GM19395 (cell line): ENCODE results near the gene DLG4.

Experiments used
- ATAC-seq: cut with Tn5 transposase; IDR thresholded peaks from one replicate; pipeline ENCODE4 v1.9.1; 2021; ENCODE audit warnings: mild to moderate bottlenecking, moderate library complexity; ENCODE audit not compliant: unreplicated experiment

The DLG4 gene

DNA sequence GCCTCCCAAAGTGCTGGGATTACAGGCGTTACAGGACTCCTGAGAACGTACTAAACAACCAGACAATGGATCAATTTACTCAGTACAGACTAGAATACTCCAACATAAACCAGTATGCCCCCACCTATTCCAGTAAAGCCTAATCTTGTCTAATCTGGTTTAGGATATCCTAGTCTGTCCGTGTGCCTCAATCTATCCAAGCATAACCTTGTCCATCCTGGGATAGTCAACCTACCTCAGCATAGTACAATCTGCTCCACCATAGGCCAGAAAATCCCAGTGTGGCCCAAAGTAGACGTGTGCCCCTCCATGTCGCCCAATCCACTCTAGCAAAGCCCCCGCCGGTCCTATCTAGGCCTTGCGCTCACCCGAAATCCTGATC lies 14.1 kb upstream of the DLG4 start:
- ATAC-seq: no peak

DNA sequence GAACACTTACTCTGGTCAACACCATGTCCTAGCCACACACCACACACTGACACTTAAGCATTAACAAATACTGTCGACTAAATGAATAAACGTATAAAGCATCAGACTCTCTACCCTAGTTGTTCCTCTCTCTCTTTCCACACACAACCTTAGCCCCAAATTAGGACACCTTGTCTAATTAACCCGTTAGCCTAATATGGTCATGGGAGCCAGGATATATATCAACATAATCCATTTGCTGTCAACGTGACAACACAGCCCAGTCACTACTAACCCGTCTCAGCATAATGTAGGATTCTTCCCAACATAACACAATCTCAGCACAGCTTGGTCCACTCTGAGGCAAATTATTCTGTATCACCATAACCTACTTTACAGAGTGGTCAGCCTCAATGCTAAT lies 12.5 kb upstream of the DLG4 start:
- no peak for ATAC-seq

DNA sequence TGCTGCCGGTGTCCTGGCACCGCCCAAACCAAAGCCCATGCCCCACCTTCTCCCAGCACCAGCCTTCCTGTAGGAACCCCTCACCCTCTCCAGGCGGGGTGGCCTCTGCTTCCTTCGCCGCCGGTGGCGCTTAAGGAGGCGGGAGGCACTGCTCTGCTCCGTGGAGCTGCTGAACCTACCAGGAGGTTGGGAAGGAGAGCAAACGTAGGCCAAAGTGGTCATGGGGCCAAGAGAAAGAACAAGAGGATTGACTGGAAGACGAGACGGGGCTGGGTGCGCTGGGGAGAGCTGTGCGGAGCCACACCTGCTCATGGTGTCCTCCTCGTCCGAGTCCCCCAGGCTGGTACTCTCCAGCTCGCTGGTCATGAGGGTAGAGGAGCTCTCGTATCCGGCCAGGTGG lies 9.9 kb upstream of the DLG4 start:
- ATAC-seq: no peak

DNA sequence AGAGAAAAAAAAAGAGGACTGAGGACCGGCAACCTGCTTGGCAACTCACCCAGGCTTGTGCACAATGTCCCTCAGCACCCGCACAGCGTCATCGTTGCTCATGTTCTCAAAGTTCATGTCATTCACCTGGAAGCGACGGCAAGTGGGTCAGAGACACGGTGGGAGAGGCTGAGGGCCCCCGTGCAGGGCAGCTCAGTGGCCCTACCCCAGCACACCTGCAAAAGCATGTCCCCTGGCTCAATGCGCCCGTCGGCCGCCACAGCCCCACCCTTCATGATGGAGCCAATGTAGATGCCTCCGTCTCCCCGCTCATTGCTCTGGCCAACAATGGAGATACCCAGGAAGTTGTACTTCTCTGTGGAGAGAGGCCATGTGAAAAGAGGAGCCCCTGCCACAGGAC lies 9.3 kb upstream of the DLG4 start:
- ATAC-seq: no peak

DNA sequence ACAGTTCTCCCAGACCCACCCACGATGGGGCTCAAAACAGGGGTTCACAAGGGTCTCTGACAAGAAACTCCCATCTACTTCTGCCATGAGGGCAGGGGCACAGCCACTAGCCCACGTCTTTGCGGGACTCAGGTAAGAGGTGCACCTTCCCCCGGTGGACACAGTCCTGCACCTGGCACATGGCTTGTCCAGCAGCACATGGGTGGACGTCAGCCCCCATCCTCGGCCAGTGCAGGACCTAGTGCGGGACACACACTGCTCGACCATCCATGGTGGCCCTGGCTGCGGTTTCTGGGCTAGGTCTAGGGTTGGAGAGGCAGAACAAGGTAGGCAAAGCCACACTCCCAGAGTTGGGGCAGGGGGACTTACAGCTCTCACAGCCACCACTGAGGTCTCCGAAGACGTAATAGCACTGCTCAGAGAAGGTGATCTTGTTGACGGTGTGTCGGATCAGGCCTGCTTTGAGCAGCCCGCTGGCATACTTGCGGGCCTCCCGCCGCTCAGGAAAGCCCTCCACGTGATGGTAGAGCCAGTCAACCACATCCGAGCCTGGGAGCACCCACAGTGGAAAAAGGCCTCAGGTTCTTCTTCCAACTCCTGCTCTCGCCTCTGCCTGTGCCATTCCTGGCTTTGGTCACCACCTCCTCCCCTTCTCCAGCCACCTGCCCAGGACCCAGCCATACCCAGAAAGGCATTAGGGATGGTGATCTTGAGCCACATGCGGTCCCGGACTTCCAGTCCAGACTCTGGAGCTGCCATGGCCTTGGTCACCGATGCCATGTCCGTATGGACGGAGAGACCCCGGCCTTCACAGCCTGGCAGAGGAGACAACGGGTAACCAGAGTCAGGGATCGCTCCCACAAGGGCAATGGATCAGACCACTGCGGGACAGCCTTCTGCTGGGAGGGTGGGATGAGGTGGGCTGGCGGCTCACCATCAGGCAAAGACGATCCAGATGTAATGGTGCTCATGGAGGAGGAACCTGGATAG lies 7.4 kb upstream of the DLG4 start:
- ATAC-seq: no peak

DNA sequence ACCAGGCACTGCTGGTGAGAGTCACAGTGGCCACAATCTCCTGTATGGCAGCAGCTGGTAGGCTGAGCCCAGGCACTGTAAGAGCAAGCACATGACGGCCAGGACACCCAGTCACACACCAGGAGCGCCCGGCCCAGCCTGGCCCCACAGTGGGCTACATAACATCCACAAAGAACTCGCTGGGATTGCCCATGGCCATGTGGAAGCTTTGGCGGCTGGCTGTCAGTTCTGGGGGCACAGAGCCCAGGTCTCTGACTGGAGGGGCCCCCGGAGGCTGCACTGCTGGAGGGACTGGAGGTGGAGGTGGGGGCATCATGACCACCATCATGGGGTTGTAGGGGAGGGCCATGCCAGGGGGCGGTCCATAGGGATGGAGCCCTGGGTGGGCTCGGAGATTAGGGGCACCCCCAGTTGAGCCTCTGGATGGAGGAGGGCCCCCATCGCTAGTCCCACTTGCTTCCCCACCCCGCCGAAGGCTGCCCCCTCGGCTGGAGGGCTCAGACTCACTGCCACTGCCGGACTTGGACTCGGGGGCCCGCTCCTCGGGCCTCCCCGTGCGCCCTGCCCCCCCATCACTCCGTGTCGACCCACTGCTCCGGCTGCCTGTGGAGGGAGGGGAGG lies 6.2 kb upstream of the DLG4 start:
- ATAC-seq: no peak

DNA sequence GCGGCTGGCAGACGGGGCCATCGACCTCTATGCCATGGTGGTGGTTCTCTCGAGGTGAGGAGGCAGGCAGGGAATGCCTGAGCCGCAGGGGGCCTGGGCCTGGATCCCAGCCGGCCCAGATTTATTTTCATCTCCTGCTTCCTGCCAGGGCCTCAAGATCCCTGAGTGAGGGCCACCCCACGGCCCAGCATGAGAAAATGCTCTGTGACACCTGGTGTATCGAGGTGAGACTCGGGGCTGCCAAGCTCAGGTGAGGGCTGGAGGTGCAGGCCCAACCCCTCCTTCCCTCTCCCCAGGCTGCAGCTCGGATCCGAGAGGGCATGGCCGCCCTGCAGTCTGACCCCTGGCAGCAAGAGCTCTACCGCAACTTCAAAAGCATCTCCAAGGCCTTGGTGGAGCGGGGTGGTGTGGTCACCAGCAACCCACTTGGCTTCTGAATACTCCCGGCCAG lies 5.0 kb upstream of the DLG4 start:
- no peak for ATAC-seq

- no peak for ATAC-seq
These were observed 4.5 kb upstream of the DLG4 start for GRCh38 chr17:7224110-7224509.

DNA sequence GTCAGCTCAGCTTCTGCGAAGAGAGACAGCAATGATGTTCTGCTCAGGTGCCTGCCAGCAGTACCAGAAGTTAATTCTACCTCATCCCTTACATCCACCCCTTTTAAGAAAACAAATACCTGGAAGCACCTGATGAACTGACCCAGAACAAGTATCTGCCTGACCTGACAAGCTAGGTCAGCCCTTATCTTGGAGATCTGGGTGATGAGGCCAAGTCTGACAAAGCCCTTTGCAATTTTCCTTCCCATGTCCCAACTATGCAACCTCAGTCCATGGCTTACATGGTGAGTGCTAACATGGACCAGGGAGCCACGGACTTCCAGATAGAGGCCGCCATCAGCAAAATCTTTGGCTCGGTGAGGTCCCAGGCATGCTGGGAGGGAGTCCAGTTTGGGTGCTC lies 3.7 kb upstream of the DLG4 start:
- ATAC-seq: no peak

DNA sequence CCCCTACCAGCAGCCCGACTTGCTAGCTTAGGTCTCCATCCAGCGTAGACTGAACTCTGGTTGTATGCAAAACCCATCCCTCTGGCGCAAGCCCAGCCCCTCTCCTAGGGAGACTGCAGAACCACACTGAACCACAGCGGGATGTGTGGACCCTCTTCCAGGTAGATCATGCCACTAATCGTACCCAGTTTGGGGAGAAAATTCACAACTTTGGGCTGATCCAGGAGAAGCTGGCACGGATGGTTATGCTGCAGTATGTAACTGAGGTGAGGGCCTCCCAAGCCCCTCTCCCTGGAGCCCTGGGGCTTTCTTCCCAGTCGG lies 3.3 kb upstream of the DLG4 start:
- ATAC-seq: no peak

DNA sequence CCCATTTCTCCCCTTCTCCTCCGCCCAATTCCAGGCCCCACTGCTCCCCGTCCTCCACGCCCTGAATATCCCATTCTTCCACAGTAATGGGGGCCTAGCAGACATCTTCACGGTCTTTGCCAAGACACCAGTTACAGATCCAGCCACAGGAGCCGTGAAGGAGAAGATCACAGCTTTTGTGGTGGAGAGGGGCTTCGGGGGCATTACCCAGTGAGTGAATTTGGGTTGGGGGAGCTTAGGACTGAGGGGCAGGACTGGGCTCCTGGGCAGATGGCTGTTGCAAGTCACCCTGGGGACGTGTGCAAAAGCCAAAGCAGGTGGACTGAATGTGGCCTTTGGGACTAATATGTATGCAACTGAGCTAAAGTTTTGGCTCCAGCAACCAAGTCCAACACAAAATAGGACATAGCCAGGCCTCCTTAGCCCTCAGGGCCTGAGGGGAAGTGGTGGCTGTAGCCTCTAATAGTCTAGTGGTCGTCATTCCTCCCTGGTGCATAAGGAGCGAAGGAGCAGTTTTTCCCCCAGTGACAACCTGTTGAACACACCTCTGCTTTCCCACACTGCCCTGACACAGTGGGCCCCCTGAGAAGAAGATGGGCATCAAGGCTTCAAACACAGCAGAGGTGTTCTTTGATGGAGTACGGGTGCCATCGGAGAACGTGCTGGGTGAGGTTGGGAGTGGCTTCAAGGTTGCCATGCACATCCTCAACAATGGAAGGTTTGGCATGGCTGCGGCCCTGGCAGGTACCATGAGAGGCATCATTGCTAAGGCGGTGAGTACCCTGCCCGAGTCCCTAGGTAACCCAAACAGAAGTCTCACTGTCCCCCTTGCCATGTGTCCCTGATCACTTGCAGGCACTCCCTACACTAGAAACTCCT lies 2.7 kb upstream of the DLG4 start:
- no peak for ATAC-seq

DNA sequence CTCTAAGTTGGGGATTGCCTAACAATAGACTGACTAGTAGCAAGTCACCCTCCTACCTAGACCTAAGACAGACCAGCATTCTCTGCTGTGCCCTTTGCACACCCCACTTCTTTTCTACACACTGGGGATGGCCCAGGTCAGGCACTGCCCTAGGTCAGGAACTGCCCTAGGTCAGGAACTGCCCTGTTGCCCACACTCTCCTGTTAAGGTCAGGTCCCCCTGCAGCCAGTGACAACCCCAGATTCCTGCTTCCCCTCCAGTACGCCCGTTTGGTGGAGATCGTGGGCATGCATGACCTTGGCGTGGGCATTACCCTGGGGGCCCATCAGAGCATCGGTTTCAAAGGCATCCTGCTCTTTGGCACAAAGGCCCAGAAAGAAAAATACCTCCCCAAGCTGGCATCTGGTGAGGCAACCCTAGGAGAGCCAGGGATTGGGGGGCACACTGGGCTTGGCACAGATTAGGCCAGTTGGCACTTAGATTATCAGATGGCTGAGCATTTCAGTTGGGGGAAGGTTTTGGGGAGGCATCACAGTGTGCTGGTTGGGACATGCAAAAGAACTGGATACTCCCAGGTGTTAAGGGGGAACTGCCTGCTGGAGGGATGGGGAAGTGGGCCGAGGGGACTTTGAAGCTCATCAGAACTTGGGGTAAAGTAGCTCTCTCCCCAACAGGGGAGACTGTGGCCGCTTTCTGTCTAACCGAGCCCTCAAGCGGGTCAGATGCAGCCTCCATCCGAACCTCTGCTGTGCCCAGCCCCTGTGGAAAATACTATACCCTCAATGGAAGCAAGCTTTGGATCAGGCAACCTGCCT lies 1.8 kb upstream of the DLG4 start:
- no peak for ATAC-seq

DNA sequence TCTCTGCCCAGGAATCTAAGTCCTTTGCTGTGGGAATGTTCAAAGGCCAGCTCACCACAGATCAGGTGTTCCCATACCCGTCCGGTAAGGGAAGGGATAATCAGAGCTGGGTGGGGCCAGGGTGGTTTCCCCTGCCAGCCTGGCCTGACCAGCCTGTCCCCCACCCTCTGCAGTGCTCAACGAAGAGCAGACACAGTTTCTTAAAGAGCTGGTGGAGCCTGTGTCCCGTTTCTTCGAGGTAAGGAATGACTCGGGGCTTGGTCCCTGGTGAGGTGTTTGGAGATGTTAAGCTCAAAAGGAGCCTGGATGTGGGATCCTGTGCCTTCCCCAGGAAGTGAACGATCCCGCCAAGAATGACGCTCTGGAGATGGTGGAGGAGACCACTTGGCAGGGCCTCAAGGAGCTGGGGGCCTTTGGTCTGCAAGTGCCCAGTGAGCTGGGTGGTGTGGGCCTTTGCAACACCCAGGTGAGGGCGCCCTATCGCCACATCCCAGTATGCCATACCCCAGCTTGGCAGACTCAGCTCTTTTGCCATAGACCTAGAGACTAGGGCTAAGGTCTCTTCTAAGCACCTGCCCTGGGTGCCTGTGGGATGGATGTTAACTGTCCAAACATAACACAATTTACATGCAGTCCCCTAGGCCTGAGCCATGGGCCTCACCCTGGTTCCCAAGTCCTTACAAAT lies 1.1 kb upstream of the DLG4 start:
- ATAC-seq: no peak

DNA sequence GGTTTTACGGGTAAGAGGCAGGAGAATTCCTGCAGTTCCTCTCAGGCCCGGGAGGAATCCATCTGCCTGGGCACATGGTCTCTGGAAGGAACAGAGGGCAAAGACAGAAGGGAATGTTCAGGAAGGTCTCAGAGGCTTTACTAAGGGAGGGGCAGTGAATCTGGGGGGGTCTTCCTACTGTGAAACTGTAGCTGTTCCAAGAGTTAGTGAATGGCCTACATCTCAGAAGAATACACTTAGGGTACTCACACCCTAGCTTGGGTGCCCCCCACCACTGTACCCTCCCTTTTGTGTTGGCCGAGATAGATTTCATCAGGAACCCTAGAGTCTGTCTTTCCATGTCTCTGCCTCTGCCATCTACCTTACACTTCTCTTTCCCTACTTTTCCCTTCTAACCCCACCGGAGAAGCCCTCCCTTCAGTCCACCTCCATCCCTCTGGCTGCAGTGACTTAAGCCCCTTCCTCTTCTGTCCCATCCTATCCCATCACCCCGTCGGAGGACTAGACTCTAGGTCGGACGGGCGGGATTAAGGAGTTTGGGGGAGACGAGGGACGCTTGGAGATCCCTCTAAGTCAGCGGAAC lies 316 bp downstream of the DLG4 start:
- ATAC-seq: no peak

DNA sequence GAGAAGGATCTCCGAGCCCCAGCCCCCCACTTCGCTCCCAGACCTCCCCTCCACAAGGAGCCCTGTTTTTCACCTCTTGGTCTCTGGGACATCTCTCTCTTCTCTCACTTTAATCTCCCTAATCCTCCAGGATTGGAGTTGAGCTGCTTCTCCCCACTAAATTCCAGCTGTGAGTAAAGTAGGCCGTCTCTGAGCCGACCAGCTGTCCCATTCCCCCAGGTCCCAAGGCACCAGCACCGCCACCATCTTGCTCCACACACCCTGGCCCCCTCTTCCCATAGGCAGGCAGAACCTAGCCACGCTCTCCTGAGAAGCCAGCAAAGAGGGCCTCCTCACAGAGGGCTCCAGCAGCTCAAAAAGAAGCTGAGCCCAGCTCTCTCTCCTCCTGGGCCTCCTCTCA lies 878 bp downstream of the DLG4 start:
- no peak for ATAC-seq

GRCh38 chr17:7218166-7218565 lies 1.5 kb downstream of the DLG4 start:
- no peak for ATAC-seq

DNA sequence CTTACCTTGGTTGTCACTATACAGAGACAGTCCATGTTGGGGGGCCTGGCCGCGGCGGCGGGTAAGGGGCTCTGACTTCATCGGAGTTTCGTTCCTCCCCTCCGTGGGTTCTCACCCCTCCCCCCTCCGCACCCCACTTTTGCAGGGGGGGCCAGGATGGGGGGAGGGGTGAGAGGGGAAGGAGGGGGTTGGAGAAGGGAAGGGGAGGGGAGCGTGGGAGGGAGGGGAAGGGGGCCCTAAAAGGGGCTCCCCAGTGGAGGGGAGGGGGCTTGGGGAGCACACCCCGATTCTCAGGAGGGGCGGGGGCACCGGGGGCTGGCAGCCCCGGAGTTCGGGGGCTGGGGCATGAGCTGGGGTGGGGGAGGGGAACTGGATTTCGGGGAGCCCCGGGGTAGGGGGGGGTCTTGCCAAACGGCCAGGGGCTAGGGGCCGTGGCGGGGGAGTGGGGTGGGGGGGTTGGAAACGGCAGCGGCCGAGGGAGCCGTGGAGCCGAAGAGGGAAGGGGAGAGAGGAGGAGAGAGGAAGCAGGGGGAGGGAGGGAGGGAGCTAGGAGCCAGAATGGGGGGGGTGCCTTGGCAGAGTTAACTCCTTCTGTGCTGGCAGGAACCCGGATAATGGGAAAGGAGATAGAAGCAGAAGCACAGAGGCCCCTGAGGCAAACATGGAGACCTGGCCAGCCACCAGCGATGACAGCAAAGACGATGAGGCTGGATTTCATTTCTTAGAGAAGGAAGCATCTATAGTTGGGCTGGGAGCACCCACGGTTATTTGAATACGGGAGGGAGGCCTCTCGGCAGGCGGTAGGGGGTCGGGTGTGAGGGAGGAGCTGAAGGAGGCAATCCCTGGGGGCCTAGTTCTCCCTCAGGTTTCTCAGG lies 2.3 kb downstream of the DLG4 start:
- no peak for ATAC-seq

GRCh38 chr17:7216242-7217112 lies 3.2 kb downstream of the DLG4 start:
- ATAC-seq: no peak
